SK-N-MC (cell line): ENCODE measurements around the gene ADD3.

ENCODE experiments used
- DNase-seq: peaks from one replicate; pipeline ENCODE4 v3.0.0-alpha.2; 2011; ENCODE audit warnings: low read depth, low spot score
- H3K27ac ChIP-seq: fragments of 200-600 bp; sonication (generic); 2 replicates; pipeline ENCODE4 v1.5.1; 2016; ENCODE audit warnings: mixed run types
- H3K36me3 ChIP-seq: fragments of 200-600 bp; sonication (generic); 2 replicates; pipeline ENCODE4 v1.6.1; 2017; ENCODE audit warnings: antibody characterized with exemption, low read length, mixed read lengths; ENCODE audit not compliant: insufficient read depth
- H3K4me3 ChIP-seq: fragments of 200-600 bp; sonication (generic); 2 replicates; pipeline ENCODE4 v1.5.1; 2016
- H3K9ac ChIP-seq: fragments of 200-600 bp; sonication (generic); 2 replicates; pipeline ENCODE4 v1.8.0; 2017; ENCODE audit warnings: mixed run types, mixed read lengths; ENCODE audit not compliant: insufficient read length
- H3K9me3 ChIP-seq: fragments of 200-600 bp; sonication (generic); 2 replicates; pipeline ENCODE4 v1.6.1; 2017; ENCODE audit warnings: low read depth, mild to moderate bottlenecking, antibody characterized with exemption, low read length, moderate library complexity, mixed read lengths
- EZH2 ChIP-seq: fragments of 200-600 bp; sonication (generic); IDR thresholded peaks from one replicate; pipeline ENCODE4 v1.6.1; 2017; ENCODE audit warnings: antibody characterized with exemption
- FOXP2 ChIP-seq: optimal IDR thresholded peaks from 2 replicates; pipeline ENCODE3; 2011; ENCODE audit warnings: mild to moderate bottlenecking, moderate library complexity; ENCODE audit not compliant: insufficient read depth; ENCODE audit errors: extremely low read length, control extremely low read depth
- POLR2AphosphoS5 ChIP-seq: IDR thresholded peaks from 2 replicates; pipeline ENCODE4 v1.6.1; 2012; ENCODE audit warnings: mild to moderate bottlenecking, low read depth, low read length, borderline replicate concordance

Gene ADD3

GRCh38 chr10:110153396-110153795 is 145.6 kb downstream of the ADD3 start:
- DNase-seq: no peak
- Histone ChIP-seq H3K9ac (no peak overlapping the region), H3K9me3 (no peaks in the 10 kb centered on the region), H3K4me3 (no peak overlapping the region), H3K36me3 (no peaks in the 10 kb centered on the region), H3K27ac (no peak overlapping the region)
- no peak for TF ChIP-seq POLR2AphosphoS5
- TF ChIP-seq EZH2: no peak
- no peak for TF ChIP-seq FOXP2

- H3K36me3 ChIP-seq: no peaks in the 10 kb centered on the region
- DNase-seq: no peak
- H3K9ac ChIP-seq: no peak overlapping the region
- H3K4me3 ChIP-seq: no peak overlapping the region
- H3K27ac ChIP-seq: no peak overlapping the region
- H3K9me3 ChIP-seq: no peaks in the 10 kb centered on the region
- TF ChIP-seq EZH2 (no peak), FOXP2 (no peak), POLR2AphosphoS5 (no peak)
These were observed 148.3 kb downstream of the ADD3 start for GRCh38 chr10:110156046-110156445.

- H3K9me3 ChIP-seq: no peaks in the 10 kb centered on the region
- no peak for DNase-seq
- TF ChIP-seq POLR2AphosphoS5: no peak
- TF ChIP-seq EZH2: no peak
- no peak for TF ChIP-seq FOXP2
- no peak overlapping the region for H3K4me3 ChIP-seq
- H3K27ac ChIP-seq: no peak overlapping the region
- H3K9ac ChIP-seq: no peak overlapping the region
- no peaks in the 10 kb centered on the region for H3K36me3 ChIP-seq
These were observed 150.5 kb downstream of the ADD3 start for GRCh38 chr10:110158051-110159005.

GRCh38 chr10:110160081-110160480 is 152.3 kb downstream of the ADD3 start:
- TF ChIP-seq EZH2 (no peak), FOXP2 (no peak), POLR2AphosphoS5 (no peak)
- H3K27ac ChIP-seq: no peak overlapping the region
- no peaks in the 10 kb centered on the region for H3K9me3 ChIP-seq
- no peak overlapping the region for H3K9ac ChIP-seq
- H3K4me3 ChIP-seq: no peak overlapping the region
- DNase-seq: no peak
- no peaks in the 10 kb centered on the region for H3K36me3 ChIP-seq

- TF ChIP-seq FOXP2 (no peak), EZH2 (no peak), POLR2AphosphoS5 (no peak)
- Histone ChIP-seq H3K27ac (no peak overlapping the region), H3K36me3 (no peaks in the 10 kb centered on the region), H3K9ac (no peak overlapping the region), H3K4me3 (no peak overlapping the region), H3K9me3 (no peaks in the 10 kb centered on the region)
- no peak for DNase-seq
These were observed 152.7 kb downstream of the ADD3 start for GRCh38 chr10:110160522-110160921.

GRCh38 chr10:110162741-110163145 is 155.0 kb downstream of the ADD3 start:
- Histone ChIP-seq H3K4me3 (no peak overlapping the region), H3K27ac (no peak overlapping the region)

GRCh38 chr10:110163192-110163773 is 155.5 kb downstream of the ADD3 start:
- DNase-seq: no peak
- Histone ChIP-seq H3K4me3 (no peak overlapping the region), H3K27ac (no peak overlapping the region), H3K9ac (no peak overlapping the region), H3K36me3 (no peaks in the 10 kb centered on the region), H3K9me3 (no peaks in the 10 kb centered on the region)
- no peak for TF ChIP-seq POLR2AphosphoS5
- no peak for TF ChIP-seq EZH2
- no peak for TF ChIP-seq FOXP2

More at GRCh38 chr10:110162741-110163145, 155.0 kb downstream of the ADD3 start:
- H3K9me3 ChIP-seq: no peaks in the 10 kb centered on the region
- no peak for DNase-seq
- TF ChIP-seq POLR2AphosphoS5: no peak
- no peak for TF ChIP-seq FOXP2
- TF ChIP-seq EZH2: no peak
- no peak overlapping the region for H3K9ac ChIP-seq
- no peaks in the 10 kb centered on the region for H3K36me3 ChIP-seq

- Histone ChIP-seq H3K36me3 (no peaks in the 10 kb centered on the region), H3K9ac (no peak overlapping the region), H3K4me3 (no peak overlapping the region), H3K9me3 (no peaks in the 10 kb centered on the region), H3K27ac (no peak overlapping the region)
- no peak for TF ChIP-seq EZH2
- no peak for TF ChIP-seq POLR2AphosphoS5
- TF ChIP-seq FOXP2: no peak
- DNase-seq: no peak
These were observed 156.1 kb downstream of the ADD3 start for GRCh38 chr10:110163841-110164240.
